NB4 (cell line): ENCODE data around the gene CHRM4.
"Not testable (repeated sequence)": the region's sequence is repeated elsewhere in the genome, so short reads cannot be mapped to it uniquely, and the experiment has no call there.

Experiments
- DNase-seq: peaks from one replicate; pipeline ENCODE4 v3.0.0; 2010; ENCODE audit warnings: low read depth
- H3K4me3 ChIP-seq: one replicate; pipeline ENCODE4 v1.5.1; 2011; ENCODE audit warnings: mild to moderate bottlenecking, low read depth, low read length, moderate library complexity
- CTCF ChIP-seq: IDR thresholded peaks from one replicate; pipeline ENCODE4 v1.5.1; 2012; ENCODE audit warnings: low read depth, low read length
- MAX ChIP-seq: IDR thresholded peaks from 2 replicates; pipeline ENCODE4 v1.6.1; 2011; ENCODE audit warnings: low read depth, low read length
- MYC ChIP-seq: IDR thresholded peaks from 2 replicates; pipeline ENCODE4 v1.6.1; 2011; ENCODE audit warnings: low read depth, low read length
- POLR2A ChIP-seq: IDR thresholded peaks from 2 replicates; pipeline ENCODE4 v1.6.1; 2011; ENCODE audit warnings: mild to moderate bottlenecking; ENCODE audit not compliant: insufficient read length; ENCODE audit errors: extremely low read depth

Gene CHRM4

GRCh38 chr11:46373787-46374740, 17.5 kb downstream of the CHRM4 start:
- H3K4me3 ChIP-seq, result no peak overlapping the region
- TF ChIP-seq CTCF (no peak), MAX (no peak), POLR2A (no peak), MYC (no peak)
- DNase-seq, result no peak

- not testable (repeated sequence) for DNase-seq, H3K4me3 ChIP-seq
Measured at GRCh38 chr11:46372501-46372900, 19.1 kb downstream of the CHRM4 start.

GRCh38 chr11:46372086-46372485, 19.5 kb downstream of the CHRM4 start:
- H3K4me3 ChIP-seq, result no peak overlapping the region
- TF ChIP-seq CTCF, result no peak
- no peak for DNase-seq

- not testable (repeated sequence) for DNase-seq
Measured at GRCh38 chr11:46371262-46371661, 20.3 kb downstream of the CHRM4 start.

GRCh38 chr11:46370253-46370652, 21.3 kb downstream of the CHRM4 start:
- no peak for TF ChIP-seq CTCF
- no peak for TF ChIP-seq POLR2A
- no peak for TF ChIP-seq MYC
- TF ChIP-seq MAX, result no peak
- no peak for DNase-seq

More at GRCh38 chr11:46371262-46371661, 20.3 kb downstream of the CHRM4 start:
- not testable (repeated sequence) for H3K4me3 ChIP-seq

GRCh38 chr11:46369458-46370152, 22.0 kb downstream of the CHRM4 start:
- peak; percentile 73 for DNase-seq
- H3K4me3 ChIP-seq, result no peak overlapping the region
- TF ChIP-seq CTCF, result peak; percentile 86
- TF ChIP-seq MYC, result no peak
- TF ChIP-seq MAX, result peak; percentile 54; the same call in 1 of the 2 replicates
- TF ChIP-seq POLR2A, result no peak

More at GRCh38 chr11:46370253-46370652, 21.3 kb downstream of the CHRM4 start:
- no peak overlapping the region for H3K4me3 ChIP-seq

- TF ChIP-seq MYC (no peak), CTCF (no peak), POLR2A (no peak), MAX (no peak)
- DNase-seq, result no peak
- no peak overlapping the region for H3K4me3 ChIP-seq
Measured at GRCh38 chr11:46367916-46368267, 23.7 kb downstream of the CHRM4 start.
